GF-D8 (cell line): ENCODE results near the gene ZNF560.
A peak's percentile ranks its signal among the peaks of the same experiment; 100 is the strongest.
"Not testable (repeated sequence)": the region's sequence is repeated elsewhere in the genome, so short reads cannot be mapped to it uniquely, and the experiment has no call there.

Experiments
- DNase-seq: peaks from one replicate; lab custom pipeline; 2025; lab: John Stamatoyannopoulos, UW

The ZNF560 gene

DNA sequence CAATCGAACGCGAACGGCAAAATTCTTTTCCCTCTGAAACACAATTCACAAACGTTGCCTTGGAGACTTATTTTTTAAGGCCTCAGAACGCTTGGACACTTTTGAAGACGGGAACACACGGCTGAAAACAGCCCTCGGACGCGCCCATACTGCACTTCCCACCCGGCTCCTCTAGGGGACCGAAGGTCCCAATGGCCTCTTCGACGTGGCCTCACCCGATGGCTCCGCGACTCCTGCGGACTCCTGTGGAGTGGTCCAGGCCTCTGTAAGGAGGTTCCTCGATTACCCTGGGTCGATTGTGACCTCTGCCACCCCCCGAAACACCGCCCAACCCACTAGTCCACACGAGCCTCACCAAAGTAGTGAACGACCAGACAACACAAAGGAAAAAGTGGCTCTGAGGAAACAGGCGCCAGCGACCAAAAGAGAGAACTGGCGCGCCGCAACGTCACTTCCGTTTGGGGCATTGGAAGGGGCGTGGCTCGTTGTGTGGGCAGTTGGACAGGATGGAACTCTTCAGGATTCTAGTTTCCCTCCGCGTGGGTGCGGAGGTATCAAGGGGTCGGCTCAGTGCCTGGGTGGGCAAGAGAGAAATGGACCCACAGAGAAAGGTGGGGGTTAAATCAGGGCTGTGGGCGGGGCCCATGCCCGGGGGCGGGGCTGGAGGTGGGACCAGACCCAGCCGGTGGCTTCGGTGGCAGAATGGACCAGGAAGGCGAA is at the start of gene ZNF560:
Gene ZNF560 (minus strand): TSS at position 434 of the 720 bp plus-strand sequence. CDS start 23,303 bp downstream, outside the sequence.
- DNase-seq, result peak; percentile 68

DNA sequence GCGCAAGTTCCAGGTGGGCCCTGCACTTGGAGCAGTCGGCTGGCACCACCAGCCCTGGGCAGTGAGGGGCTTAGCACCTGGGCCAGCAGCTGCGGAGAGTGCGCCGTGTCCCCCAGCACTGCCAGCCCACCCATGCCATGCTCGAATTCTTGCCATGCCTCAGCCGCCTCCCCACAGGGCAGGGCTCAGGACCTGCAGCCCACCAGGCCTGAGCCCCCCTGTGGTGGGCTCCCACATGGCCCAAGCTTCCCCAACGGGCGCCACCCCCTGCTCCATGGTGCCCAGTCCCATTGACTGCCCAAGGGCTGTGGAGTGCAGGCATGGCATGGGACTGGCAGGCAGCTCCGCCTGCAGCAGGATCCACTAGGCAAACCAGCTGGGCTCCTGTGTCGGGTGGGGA is 49.5 kb upstream of the ZNF560 start:
- no peak for DNase-seq

DNA sequence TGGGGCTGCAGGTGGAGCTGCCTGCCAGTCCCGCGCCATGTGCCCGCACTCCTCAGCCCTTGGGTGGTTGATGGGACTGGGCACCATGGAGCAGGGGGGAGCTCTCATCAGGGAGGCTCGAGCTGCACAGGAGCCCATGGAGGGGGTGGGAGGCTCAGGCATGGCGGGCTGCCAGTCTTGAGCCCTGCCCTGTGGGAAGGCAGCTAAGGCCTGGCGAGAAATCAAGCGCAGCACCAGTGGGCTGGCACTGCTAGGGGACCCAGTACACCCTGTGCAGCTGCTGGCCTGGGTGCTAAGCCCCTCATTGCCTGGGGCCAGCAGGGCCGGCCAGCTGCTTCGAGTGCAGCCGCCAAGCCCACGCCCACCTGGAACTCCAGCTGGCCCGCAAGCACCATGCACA is 42.9 kb upstream of the ZNF560 start:
- not testable (repeated sequence) for DNase-seq

DNA sequence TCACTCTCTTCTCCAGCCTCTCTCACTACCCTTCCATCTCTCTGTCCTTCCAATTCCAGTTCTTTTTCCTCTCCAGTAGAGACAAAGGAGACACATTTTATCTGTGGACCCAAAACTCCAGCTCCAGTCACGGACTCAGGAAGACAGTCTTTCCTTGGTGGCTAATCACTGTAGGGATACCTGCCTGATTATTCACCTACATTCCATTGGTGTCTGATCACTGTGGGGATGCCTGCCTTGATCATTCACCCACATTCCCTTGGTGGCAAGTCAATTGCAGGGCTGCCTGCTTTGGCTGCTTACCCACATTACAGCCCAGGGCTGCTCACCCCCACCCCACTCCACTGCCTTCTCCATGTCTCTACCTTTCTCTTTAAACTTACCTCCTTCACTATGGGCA is 41.5 kb upstream of the ZNF560 start:
- not testable (repeated sequence) for DNase-seq

DNA sequence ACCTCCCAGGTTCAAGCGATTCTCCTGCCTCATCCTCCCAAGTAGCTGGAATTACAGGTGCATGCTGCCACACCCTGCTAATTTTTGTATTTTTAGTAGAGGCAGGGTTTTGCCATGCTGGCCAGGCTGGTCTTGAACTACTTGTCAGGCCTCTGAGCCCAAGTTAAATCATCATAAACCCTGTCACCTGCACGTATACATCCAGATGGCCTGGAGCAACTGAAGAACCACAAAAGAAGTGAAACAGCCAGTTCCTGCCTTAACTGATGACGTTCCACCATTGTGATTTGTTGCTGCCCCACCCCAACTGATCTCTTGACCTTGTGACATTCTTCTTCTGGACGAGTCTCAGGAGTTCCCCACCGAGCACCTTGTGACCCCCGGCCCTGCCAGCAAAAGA is 40.8 kb upstream of the ZNF560 start:
- not testable (repeated sequence) for DNase-seq

DNA sequence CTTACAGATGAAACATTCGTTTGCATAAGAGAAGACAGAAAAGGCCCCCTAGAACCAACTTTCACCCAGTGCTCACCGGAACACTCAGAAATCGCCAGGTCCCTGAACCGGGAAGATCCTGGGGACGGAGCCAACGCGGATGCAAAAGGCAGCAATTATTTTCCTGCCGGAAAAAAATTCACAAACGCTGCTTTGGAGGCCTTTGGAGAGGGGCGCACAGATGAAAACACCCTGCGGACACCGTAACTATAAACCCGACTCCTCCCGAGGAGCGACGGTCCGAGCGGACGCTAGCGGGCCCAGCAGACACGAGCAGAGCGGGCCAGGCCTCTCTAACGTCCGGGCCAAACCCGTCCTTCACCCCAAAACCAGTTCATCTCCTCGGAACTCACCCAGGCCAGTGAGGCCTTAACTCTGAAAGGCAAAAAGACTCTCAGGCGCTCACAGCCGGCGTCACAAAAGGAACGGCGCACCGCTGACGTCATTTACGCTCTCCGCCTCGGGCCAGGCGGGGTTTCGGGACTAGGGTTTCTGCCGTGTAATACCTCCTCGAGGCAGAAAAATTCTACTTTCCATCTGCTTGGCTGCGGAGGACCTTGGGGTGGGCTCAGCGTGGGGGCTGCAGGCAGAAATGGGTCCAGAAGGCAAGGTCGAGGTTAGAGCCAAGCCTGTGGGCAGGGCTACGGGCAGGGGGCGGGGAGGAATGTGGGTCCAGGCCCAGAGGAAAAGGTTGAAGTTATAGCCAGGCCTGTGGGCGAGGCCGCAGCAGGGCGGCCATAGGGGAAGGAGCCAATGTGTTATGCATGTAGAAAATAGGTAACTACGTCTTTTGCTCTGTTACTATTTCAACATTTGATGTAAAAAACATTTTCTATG is 40.0 kb upstream of the ZNF560 start, which contains the start of gene ZNF426:
Gene ZNF426 (minus strand): TSS at position 463 of the 876 bp plus-strand sequence. CDS start 2,413 bp downstream, outside the sequence.
- DNase-seq, result peak; percentile 53

DNA sequence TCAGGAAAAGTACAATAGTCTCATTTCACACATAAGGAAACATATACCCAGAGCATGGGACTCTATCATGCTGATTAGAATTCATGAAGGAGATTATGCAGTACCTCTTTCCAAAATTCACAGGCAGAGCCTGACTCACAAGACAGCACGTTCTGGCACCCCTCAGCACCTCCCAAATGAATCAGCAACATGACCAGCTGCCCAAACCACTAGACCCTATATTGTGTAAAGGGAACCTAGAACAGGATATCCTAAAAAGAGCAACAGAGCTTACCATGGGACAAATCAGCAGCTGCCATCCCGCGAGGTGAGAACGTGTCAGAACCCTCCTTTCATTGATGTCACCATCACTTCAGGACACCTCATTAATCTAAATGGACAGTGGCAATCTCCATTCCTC is 37.5 kb upstream of the ZNF560 start:
- DNase-seq, result no peak

DNA sequence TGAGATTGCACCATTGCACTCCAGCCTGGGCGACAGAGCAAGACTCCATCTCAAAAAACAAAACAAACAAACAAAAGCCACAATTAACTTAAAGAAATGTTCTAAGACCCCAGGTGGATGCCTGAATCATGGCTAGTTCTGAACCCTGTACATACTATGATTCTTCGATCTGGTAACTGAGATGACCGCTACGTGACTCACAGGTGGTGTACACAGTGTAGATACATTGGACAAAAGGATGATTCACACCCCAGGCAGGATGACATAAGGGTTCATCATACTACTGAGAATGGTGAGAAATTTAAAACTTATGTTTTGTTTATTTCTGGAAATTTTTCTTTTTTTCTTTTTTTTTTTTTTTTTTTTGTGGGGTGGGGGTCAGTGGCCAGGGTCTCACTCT is 33.5 kb upstream of the ZNF560 start:
- DNase-seq, result no peak

DNA sequence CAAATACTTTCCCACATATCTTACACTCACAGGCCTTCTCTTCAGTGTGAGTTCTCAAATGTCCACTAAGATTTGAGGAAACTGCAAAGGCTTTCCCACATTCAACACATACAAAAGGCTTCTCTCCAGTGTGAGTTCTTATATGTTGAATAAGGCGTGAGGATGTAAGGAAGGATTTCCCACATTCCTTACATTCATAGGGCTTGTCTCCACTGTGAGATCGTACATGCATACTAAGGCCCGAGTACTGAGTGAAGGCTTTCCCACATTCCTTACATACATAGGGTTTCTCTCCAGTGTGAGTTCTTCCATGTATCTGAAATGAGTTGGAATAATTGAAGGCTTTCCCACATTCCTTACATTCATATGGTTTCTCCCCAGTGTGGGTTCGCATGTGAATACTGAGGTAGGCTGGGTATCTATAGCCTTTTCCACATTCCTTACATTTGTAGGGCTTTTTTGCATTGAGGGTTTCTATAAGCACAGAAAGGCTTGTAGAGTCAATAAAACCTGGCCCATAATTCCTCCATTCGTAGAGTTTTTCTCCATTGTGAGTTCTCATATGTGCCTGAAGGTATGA is 30.4 kb upstream of the ZNF560 start:
- no peak for DNase-seq

DNA sequence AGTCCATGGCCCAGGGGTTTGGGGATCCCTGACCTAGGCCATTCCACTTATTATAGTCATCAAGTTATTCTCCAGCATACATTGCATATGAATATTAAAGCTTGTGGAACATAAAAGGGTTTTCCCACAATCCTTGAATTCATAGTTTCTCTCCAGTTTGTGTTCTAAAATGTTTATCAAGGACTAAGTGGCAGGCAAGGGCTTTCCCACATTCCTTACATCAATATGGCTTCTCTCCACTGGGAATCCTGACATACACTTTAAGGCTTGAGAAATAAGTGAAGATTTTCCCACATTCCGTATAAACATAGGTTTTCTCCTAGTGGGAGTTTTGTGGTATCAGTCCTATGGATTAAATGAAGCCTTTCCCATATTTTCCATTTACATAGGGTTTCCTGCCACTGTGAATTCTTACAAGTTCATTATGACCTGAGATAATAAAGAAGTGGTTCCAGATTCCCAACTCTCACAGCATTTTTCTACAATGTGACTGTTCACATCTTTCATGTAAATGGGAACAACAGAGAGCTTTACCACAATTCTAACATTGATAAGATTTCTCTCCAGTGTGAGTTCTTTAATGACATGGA is 25.6 kb upstream of the ZNF560 start:
- DNase-seq, result no peak

DNA sequence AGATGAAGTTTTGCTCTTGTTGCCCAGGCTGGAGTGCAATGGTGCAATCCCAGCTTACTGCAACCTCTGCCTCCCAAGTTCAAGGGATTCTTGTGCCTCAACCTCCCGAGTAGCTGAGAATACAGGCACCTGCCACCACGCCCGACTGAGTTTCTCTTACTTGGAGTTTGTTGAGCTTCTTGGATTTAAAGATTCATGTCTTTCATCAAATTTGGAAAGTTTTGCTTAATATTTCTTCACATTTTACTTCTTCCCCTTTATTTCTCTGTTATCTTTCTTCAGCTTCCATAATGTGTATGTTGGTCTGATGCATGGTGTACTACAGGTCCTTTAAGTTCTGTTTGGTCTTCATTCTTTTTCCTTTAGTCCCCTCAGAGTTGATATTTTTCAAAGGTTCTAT is 8.9 kb upstream of the ZNF560 start:
- DNase-seq, result no peak

DNA sequence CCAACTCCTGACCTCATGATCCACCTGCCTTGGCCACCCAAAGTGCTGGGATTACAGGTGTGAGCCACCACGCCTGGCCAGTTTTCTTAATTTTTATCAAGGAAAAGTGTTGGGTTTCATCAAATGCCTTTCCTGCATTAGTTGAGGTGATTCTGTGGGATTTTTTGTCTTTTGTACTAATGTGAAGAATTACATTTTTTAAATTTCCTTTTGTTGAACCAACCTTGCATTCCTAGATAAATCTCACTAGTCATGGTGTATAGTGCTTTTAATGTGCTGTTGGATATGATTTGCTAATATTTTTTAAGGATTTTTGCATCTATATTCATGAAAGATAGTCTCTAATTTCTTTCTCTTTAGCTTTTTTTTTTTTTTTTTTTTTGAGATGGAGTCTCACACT is 2.4 kb upstream of the ZNF560 start:
- DNase-seq, result no peak

DNA sequence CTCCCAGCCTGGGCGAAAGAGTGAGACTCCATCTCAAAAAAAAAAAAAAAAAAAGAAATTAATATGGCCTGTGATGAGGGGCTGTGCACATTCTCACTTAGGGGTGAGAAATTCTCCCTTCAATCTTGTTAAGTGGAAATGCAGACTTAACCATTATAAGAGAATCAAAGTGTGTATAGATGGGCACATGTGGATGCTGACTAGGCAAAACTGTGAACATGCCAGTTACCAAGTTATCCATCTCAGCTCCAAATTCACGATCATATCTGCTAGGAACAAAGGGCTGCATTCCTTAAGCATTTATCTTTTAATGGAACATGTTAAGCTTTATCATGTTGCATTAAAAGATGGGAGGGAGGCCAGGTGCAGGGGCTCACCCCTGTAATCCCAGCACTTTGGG is 4.3 kb downstream of the ZNF560 start:
- no peak for DNase-seq

DNA sequence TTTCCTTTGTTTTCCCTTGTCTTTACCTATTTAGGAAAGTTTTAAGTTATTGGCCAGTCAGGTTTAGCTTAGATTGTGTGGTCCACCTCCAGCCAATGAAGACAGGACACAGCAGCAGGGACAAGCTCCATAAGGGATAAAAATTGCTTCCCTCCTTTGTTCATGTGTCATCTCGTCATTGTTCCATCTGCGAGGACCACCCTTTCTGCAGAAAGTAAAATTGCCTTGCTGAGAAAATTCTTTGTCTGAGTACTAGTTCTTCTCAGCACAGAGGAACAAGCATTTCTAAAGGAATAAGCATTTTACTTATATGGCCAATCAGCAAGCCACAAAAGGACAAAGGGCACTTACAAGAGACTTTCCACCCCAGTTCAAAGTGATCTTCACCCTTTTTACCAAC is 11.4 kb downstream of the ZNF560 start:
- no peak for DNase-seq

DNA sequence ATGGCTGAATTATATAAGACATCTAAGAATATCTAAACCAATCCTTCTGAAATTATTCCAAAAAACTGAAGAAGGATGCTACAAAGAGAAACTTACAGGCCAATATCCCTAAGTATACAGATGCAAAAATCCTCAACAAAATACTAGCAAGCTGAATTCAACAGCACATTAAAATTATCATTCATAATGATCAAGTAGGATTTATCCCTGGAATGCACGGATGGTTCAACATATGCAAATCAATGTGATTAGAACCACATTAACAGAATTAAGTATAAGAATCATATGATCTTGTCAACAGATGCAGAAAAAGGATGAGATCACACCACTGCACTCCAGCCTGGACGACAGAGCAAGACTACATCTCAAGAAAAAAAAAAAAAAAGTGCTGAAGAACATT is 13.3 kb downstream of the ZNF560 start:
- no peak for DNase-seq

DNA sequence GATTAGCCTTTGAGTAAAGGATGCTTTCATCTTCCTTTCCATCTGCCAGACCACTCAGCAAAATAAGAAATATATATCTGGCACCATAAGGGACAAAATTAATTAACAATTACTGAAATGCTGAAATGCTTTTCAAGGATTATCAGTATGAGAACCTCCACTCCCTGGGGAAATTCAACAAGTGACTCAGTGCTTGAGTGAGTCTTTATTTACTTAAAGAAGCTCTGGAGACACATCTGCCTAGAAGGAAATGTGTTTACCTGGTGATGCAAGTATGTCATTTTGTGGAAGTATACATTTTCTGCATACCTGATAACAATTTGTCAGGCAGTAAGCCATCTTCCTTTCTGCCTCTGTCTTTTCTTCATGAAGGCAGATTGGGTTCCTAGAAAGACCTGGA is 23.4 kb downstream of the ZNF560 start:
- no peak for DNase-seq

DNA sequence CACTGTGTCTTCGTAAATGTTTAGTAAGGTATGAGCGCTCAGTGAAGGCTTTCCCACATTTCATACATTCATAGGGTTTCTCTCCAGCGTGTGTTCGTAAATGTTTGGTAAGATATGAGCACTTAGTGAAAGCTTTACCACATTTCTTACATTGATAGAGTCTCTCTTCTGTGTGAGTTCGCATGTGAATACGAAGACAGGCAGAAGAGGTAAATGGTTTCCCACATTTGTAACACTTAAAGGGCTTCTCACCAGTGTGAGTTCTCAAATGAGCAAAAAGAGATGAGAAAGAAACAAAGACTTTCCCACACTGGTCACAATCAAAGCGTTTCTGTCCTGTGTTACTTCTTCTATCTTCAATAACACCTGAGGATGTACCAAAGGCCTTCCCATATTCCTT is 31.3 kb downstream of the ZNF560 start:
- DNase-seq, result no peak

DNA sequence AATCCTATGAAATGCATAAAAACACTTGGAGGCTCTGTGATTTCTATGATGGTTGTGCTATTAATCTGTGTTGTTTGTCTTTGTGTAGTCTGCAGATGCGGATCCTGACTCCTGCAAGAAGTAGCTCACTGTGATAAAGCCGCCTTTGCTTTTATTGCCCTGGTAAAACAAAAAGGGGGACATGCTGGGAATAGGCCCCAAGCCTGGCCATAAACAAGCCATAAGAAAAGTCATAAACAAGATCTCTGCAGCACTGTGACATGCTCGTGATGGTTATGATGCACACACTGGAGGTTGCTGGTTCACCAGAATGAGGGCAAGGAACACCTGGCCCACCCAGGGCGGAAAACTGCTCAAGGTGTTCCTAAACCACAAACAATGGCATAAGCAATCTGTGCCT is 36.5 kb downstream of the ZNF560 start:
- DNase-seq, result no peak

DNA sequence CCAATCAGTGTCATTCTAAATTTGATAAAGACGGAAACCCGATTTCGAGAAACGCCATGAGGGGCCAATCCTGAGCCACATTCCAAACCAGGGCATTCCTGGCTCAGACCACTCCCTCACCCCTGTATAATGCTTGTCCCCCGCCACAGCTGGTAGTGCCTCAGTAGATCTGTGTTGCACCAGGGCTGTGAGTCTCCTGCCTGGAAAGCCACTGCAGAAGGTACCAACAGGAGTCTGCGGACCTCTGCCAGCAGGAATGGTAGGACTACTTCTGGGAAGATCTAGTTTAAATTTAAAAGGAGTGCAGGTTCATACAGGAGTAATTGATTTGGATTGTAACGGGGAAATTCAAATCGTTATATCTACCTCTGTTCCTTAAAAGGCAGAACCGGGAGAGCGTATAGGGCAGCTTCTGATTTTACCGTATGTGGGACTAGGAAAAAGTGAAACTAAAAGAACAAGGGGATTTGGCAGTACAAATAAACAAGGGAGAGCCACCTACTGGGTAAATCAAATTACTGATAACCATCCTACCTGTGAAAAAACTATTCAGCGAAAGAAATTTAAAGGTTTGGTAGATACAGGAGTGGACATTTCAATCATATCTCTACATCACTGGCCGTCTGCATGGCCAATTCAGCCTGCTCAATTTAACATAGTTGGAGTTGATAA is 42.3 kb downstream of the ZNF560 start:
- DNase-seq, result no peak

DNA sequence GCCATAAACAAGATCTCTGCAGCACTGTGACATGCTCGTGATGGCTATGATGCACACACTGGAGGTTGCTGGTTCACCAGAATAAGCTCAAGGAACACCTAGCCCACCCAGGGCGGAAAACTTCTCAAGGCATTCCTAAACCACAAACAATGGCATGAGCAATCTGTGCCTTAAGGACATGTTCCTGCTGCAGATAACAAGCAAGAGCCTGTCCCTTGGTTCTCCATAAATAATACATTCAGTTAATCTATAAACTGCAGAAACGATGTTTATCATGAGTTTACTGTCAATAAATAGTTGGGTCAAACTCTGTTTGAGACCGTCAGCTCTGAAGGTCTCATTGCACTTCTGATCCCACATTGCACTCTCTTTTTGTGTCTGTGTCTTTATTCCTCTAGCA is 44.5 kb downstream of the ZNF560 start:
- DNase-seq, result no peak

DNA sequence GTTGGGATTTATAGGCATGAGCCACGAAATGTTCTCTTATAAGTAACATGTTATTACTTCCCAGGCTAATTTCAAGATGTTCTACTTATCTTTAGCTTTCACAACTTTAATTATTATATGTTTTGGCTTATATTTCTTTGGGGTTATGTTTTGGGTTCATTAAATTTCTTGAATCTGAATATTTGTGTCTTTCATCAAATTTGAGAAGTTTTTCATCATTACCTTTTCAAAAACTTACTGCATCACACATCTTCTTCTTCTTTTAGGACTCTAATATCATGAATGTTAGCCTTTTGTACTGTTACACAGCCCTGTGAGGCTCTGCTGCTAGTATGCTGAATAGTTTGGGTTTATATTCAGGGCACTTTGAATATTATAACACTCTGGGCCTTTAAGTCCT is 53.4 kb downstream of the ZNF560 start:
- DNase-seq, result no peak

DNA sequence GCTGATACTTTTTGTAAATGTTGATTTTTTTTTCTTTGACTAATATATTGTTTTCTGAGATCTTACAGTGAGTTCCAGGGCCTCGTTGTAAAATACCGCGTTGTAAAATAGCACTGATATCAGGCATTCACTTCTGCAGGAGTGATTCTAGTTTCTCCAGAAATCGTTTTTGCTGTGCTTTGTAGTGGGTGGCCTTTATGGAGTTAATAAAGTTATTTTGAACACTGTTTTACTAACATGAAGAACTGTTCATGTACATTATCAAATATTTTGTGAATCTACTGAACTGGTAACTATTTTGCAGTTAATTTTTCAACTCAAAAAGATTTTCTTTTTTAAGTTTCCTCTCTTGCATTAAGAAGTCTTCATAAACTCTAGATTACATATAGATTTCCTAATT is 62.1 kb downstream of the ZNF560 start:
- no peak for DNase-seq
